SK-N-SH treated with all-trans-retinoic acid at 6 μM for 48 hours (cell line): ENCODE measurements around the gene CHCHD6.
A peak's percentile ranks its signal among the peaks of the same experiment; 100 is the strongest.

ENCODE experiments used
- ATAC-seq: fragments of 200-7000 bp; cut with Tn5 transposase; 3 replicates; pipeline ENCODE4 v1.9.1; 2020; ENCODE audit warnings: mild to moderate bottlenecking, moderate library complexity
- ARNTL ChIP-seq: fragments of 450-650 bp; formaldehyde crosslinking; IDR thresholded peaks from 2 replicates; pipeline ENCODE4 v1.5.0; 2020; ENCODE audit warnings: low read depth, mild to moderate bottlenecking, moderate library complexity, borderline replicate concordance
- BACH2 ChIP-seq: fragments of 250-450 bp; sonication (Bioruptor Pico); IDR thresholded peaks from 2 replicates; pipeline ENCODE4 v1.9.0; 2021; ENCODE audit warnings: mild to moderate bottlenecking, borderline replicate concordance
- ESRRG ChIP-seq: fragments of 250-450 bp; sonication (Bioruptor Pico); IDR thresholded peaks from 2 replicates; pipeline ENCODE4 v1.6.1; 2021; ENCODE audit warnings: mild to moderate bottlenecking
- GLIS3 ChIP-seq: fragments of 250-450 bp; sonication (Bioruptor Pico); IDR thresholded peaks from 2 replicates; pipeline ENCODE4 v1.5.0; 2020; ENCODE audit warnings: mild to moderate bottlenecking, moderate library complexity
- ISL1 ChIP-seq: fragments of 250-450 bp; sonication (Bioruptor Pico); IDR thresholded peaks from 2 replicates; pipeline ENCODE4 v2.1.2; 2022; ENCODE audit warnings: mild to moderate bottlenecking, moderate library complexity
- OSR1 ChIP-seq: fragments of 250-450 bp; sonication (Bioruptor Pico); IDR thresholded peaks from 2 replicates; pipeline ENCODE4 v1.8.0; 2022; ENCODE audit warnings: moderate library complexity, mild to moderate bottlenecking, inconsistent platforms
- PPARA ChIP-seq: fragments of 250-450 bp; sonication (Bioruptor Pico); IDR thresholded peaks from 2 replicates; pipeline ENCODE4 v1.5.0; 2020; ENCODE audit warnings: mild to moderate bottlenecking, borderline replicate concordance
- RARB ChIP-seq: fragments of 250-450 bp; sonication (Bioruptor Pico); IDR thresholded peaks from 2 replicates; pipeline ENCODE4 v1.8.0; 2021; ENCODE audit warnings: mild to moderate bottlenecking, moderate library complexity
- SNAI2 ChIP-seq: fragments of 250-450 bp; sonication (Bioruptor Pico); IDR thresholded peaks from 2 replicates; pipeline ENCODE4 v1.5.0; 2020; ENCODE audit warnings: mild to moderate bottlenecking, moderate library complexity
- TCF4 ChIP-seq: fragments of 250-450 bp; sonication (Bioruptor Pico); IDR thresholded peaks from 2 replicates; pipeline ENCODE4 v1.8.0; 2021; ENCODE audit warnings: mild to moderate bottlenecking, moderate library complexity, borderline replicate concordance
- ZC3H10 ChIP-seq: fragments of 250-450 bp; sonication (Bioruptor Pico); IDR thresholded peaks from 2 replicates; pipeline ENCODE4 v1.5.1; 2021; ENCODE audit warnings: mild to moderate bottlenecking, moderate library complexity
- ZFP3 ChIP-seq: fragments of 250-450 bp; sonication (Bioruptor Pico); IDR thresholded peaks from 2 replicates; pipeline ENCODE4 v1.5.0; 2020; ENCODE audit warnings: mild to moderate bottlenecking, moderate library complexity
- ZNF70 ChIP-seq: fragments of 450-650 bp; formaldehyde crosslinking; IDR thresholded peaks from 2 replicates; pipeline ENCODE4 v1.5.0; 2020; ENCODE audit warnings: mild to moderate bottlenecking, moderate library complexity
- ZNF8 ChIP-seq: fragments of 450-650 bp; formaldehyde crosslinking; IDR thresholded peaks from 2 replicates; pipeline ENCODE4 v1.5.0; 2020; ENCODE audit warnings: mild to moderate bottlenecking, moderate library complexity
- TF ChIP-seq, protein P1 (sequence below): fragments of 250-450 bp; sonication (Bioruptor Pico); IDR thresholded peaks from 2 replicates; pipeline ENCODE4 v1.5.0; 2020; ENCODE audit warnings: mild to moderate bottlenecking, moderate library complexity
- TF ChIP-seq, protein P2 (sequence below): fragments of 250-450 bp; sonication (Bioruptor Pico); IDR thresholded peaks from 2 replicates; pipeline ENCODE4 v1.5.1; 2021; ENCODE audit warnings: mild to moderate bottlenecking, moderate library complexity
- TF ChIP-seq, protein P3 (sequence below): fragments of 250-450 bp; sonication (Bioruptor Pico); IDR thresholded peaks from 2 replicates; pipeline ENCODE4 v1.8.0; 2021; ENCODE audit warnings: low read depth, mild to moderate bottlenecking, moderate library complexity, borderline replicate concordance

CHCHD6 gene, protein sequence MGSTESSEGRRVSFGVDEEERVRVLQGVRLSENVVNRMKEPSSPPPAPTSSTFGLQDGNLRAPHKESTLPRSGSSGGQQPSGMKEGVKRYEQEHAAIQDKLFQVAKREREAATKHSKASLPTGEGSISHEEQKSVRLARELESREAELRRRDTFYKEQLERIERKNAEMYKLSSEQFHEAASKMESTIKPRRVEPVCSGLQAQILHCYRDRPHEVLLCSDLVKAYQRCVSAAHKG

GRCh38 chr3:126703512-126704493 lies at the start of gene CHCHD6:
Gene CHCHD6, plus strand, starts transcription at chr3:126704240. Its CDS starts 73 bp downstream, at chr3:126704313.
- TF ChIP-seq OSR1 (CRISPR knock-in tag) = no peak
- no peak for TF ChIP-seq ZFP3 (CRISPR knock-in tag)
- TF ChIP-seq SNAI2 (CRISPR knock-in tag) = no peak
- no peak for TF ChIP-seq RARB
- TF ChIP-seq ARNTL = no peak
- no peak; the same call in 1 of the 2 replicates for TF ChIP-seq ZNF70
- TF ChIP-seq ZNF8 (CRISPR knock-in tag) = no peak
- no peak for TF ChIP-seq ZC3H10 (CRISPR knock-in tag)
- no peak for TF ChIP-seq TCF4 (CRISPR knock-in tag)
- TF ChIP-seq PPARA (CRISPR knock-in tag) = no peak
- TF ChIP-seq ISL1 (CRISPR knock-in tag) = no peak
- ATAC-seq = peak; percentile 99

DNA sequence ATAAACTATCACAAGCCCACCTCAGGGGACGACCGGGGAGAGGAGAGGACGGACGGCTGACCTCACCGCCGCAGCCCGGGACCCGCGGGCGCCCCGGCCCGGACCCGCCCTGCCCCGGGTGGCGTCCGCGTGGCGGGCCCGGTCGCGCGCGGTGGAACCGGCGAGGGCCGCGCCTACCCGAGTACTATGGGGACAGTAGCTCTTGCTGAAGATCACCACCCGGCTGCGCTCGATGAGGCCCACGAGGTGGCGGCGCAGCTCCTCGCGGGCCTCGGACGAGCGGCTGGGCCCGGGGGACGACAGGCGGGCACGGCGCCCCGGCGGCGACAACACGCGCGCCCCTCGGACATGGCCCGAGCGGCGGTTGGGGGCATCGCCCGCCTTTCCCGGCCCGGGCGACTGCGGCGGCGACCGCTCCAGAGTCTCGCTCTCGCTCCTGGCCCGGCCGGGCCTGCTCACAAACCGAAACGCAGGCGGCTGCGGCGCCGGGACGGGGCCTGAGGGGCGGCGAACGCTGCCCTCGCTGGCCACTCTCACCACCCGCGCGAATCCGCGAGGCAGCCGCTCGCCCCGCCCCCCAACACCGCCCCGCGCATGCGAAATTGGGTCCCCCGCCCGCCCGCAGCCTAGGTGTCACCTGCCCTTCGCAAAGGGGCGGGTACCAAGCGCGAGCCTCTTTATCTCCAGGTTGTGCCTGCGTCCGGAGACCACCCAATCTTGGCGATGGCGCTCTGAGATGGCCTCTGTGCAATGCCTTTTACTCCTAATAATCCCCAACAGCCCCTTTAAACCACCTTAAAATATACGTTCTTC lies 49.3 kb upstream of the CHCHD6 start, which contains the start of gene TXNRD3:
TSS of gene TXNRD3 (minus strand) at position 554 of the 813 bp plus-strand sequence.
- TF ChIP-seq, protein P1, sequence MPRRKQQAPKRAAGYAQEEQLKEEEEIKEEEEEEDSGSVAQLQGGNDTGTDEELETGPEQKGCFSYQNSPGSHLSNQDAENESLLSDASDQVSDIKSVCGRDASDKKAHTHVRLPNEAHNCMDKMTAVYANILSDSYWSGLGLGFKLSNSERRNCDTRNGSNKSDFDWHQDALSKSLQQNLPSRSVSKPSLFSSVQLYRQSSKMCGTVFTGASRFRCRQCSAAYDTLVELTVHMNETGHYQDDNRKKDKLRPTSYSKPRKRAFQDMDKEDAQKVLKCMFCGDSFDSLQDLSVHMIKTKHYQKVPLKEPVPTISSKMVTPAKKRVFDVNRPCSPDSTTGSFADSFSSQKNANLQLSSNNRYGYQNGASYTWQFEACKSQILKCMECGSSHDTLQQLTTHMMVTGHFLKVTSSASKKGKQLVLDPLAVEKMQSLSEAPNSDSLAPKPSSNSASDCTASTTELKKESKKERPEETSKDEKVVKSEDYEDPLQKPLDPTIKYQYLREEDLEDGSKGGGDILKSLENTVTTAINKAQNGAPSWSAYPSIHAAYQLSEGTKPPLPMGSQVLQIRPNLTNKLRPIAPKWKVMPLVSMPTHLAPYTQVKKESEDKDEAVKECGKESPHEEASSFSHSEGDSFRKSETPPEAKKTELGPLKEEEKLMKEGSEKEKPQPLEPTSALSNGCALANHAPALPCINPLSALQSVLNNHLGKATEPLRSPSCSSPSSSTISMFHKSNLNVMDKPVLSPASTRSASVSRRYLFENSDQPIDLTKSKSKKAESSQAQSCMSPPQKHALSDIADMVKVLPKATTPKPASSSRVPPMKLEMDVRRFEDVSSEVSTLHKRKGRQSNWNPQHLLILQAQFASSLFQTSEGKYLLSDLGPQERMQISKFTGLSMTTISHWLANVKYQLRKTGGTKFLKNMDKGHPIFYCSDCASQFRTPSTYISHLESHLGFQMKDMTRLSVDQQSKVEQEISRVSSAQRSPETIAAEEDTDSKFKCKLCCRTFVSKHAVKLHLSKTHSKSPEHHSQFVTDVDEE (CRISPR knock-in tag) = peak; percentile 52; the same call in 1 of the 2 replicates
- no peak for TF ChIP-seq BACH2 (CRISPR knock-in tag)
- ATAC-seq = peak; percentile 97

DNA sequence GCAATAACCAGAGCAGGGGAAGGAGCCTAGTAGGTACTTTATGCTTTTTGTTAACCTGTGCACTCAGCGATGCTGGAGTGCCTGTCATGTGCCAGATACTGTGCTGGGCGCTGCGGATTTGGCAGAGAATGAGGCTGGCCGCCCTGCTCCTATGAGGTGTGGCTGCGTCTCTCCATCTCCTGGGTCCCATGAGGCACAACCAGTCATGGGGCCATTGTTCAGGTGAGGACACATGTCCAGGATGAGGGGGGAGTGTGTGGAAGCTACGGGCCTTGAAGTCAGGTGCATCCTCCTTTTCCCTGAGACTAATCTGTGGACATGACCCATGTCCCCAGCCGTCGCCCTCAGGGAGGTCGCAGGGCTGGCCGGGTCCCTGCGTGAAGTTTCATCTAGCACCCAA lies 48.2 kb upstream of the CHCHD6 start:
- ATAC-seq = no peak
- no peak for TF ChIP-seq PPARA (CRISPR knock-in tag)
- no peak for TF ChIP-seq GLIS3 (CRISPR knock-in tag)
- no peak for TF ChIP-seq ISL1 (CRISPR knock-in tag)
- TF ChIP-seq, protein P1 (CRISPR knock-in tag) = no peak
- TF ChIP-seq, protein P2, sequence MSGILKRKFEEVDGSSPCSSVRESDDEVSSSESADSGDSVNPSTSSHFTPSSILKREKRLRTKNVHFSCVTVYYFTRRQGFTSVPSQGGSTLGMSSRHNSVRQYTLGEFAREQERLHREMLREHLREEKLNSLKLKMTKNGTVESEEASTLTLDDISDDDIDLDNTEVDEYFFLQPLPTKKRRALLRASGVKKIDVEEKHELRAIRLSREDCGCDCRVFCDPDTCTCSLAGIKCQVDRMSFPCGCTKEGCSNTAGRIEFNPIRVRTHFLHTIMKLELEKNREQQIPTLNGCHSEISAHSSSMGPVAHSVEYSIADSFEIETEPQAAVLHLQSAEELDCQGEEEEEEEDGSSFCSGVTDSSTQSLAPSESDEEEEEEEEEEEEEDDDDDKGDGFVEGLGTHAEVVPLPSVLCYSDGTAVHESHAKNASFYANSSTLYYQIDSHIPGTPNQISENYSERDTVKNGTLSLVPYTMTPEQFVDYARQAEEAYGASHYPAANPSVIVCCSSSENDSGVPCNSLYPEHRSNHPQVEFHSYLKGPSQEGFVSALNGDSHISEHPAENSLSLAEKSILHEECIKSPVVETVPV (CRISPR knock-in tag) = no peak
- no peak for TF ChIP-seq TCF4 (CRISPR knock-in tag)

- ATAC-seq = no peak
- TF ChIP-seq BACH2 (CRISPR knock-in tag) (no peak), ESRRG (CRISPR knock-in tag) (no peak), OSR1 (CRISPR knock-in tag) (no peak), TCF4 (CRISPR knock-in tag) (no peak)
- TF ChIP-seq, protein P3, sequence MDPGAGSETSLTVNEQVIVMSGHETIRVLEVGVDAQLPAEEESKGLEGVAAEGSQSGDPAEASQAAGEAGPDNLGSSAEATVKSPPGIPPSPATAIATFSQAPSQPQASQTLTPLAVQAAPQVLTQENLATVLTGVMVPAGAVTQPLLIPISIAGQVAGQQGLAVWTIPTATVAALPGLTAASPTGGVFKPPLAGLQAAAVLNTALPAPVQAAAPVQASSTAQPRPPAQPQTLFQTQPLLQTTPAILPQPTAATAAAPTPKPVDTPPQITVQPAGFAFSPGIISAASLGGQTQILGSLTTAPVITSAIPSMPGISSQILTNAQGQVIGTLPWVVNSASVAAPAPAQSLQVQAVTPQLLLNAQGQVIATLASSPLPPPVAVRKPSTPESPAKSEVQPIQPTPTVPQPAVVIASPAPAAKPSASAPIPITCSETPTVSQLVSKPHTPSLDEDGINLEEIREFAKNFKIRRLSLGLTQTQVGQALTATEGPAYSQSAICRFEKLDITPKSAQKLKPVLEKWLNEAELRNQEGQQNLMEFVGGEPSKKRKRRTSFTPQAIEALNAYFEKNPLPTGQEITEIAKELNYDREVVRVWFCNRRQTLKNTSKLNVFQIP = no peak
- TF ChIP-seq, all 23 proteins: peak for 0
Observed at GRCh38 chr3:126656371-126657134, 47.5 kb upstream of the CHCHD6 start.
